GM21447 (cell line): Measurements from ENCODE around the gene RBP3.

Experiments used
- ATAC-seq: cut with Tn5 transposase; IDR thresholded peaks from one replicate; pipeline ENCODE4 v1.9.1; 2021; ENCODE audit not compliant: unreplicated experiment

Gene RBP3

DNA sequence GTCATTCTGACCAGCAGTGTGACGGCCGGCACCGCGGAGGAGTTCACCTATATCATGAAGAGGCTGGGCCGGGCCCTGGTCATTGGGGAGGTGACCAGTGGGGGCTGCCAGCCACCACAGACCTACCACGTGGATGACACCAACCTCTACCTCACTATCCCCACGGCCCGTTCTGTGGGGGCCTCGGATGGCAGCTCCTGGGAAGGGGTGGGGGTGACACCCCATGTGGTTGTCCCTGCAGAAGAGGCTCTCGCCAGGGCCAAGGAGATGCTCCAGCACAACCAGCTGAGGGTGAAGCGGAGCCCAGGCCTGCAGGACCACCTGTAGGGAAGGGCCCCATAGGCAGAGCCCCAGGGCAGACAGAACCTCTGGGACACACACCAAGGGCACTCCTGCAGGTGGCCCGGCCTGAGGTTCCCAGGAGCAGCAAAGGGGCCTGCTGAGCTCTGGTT is 9.0 kb downstream of the RBP3 start:
- ATAC-seq = no peak

GRCh38 chr10:47357911-47358310 is 9.7 kb downstream of the RBP3 start:
- no peak for ATAC-seq

GRCh38 chr10:47358457-47358856 is 10.3 kb downstream of the RBP3 start:
- ATAC-seq = no peak

GRCh38 chr10:47359101-47359500 is 10.9 kb downstream of the RBP3 start:
- ATAC-seq = no peak

DNA sequence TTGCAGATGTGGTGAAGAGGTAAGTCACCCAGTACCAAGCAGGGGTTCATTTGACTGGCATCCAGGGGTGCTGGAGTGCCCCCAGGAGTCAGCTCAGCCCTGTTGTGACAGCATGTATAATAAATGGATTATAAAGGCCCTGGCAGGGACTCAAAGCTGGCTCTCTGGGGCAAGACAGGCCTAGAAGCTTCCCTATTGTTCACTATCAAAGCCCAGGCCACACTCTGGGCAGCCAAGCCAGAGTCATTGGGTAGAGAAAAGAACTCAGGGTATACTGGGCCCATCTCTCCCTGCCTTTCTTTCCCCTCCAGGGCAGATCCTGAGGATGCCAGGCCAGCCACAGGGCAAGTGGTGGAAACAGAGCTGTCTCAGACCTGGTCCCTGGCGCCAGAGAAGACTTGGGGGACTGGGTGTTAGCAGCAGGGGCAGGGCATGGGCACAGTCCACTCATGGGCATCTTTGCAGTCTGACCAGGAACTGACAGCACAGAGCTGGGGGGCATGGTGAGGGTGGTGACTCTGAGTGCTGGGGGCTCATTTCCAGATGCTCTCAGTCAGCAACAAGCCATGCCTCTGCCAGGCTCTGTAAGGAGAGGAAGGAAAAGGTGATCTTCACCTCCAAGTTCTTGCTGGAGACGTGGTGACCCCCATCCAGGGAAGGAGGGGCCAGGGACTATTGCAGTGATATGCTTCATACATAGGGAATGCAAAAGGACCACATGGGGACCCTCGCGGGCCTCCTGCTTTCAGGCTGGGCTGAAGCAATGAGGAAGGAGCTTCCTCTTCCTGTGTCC is 11.7 kb downstream of the RBP3 start:
- ATAC-seq = no peak

GRCh38 chr10:47360419-47361040 is 12.4 kb downstream of the RBP3 start:
- ATAC-seq = no peak

DNA sequence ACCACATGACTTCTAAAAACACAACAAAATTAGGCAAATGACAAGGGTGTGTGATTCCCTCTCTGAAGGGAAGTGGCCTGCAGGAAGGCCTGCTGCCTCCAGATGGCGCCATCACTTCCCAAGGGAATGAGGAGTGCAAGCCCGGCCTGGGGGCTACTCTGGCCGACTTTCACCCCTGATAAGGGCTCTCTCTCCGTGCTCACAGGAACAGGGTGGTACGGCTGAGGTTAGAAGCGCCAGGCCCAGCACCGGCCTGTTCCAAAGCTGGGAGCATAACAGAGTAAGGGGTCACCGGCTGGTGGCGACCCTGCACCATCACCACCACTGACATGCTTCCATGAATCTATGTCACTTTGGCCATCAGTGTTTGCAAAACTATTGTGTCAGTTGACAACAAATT is 13.1 kb downstream of the RBP3 start:
- ATAC-seq = no peak

DNA sequence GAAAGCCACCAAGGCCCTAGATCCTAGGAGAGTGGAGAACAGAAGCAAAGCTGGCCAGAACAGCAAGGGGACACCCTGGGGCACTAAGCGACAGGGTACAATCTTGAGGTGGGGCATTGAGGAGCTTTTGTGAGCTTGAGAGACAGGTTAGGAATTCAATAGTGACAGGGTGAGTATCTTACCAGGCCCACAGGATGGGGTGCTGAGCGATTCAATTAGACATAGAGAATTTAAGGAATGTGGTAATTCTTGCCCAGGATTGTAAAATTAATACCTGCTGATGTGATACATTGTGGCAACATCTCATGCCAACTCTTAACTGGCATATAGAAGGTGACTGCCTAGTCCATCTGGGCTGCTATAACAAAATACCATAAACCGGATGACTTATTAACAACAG is 14.0 kb downstream of the RBP3 start:
- ATAC-seq = no peak

DNA sequence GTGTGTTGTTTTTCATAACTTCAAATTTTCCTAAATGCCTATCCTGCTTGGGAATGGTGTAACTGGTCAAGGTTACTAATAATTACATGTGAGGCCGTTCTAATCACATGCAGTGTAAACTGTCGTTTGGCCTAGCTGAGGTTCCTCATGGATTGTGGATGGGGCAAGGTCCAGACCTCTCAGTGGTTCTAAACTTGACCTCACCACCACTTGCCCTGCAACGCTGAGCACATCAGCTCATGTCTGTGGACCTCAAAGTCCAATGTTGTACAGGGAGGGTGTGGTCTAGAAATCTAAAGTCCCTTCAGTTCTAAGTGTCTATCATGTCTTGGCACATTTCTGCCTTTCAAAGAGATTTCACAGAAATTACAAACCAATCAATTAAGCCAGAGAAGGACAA is 15.6 kb downstream of the RBP3 start:
- ATAC-seq = no peak

DNA sequence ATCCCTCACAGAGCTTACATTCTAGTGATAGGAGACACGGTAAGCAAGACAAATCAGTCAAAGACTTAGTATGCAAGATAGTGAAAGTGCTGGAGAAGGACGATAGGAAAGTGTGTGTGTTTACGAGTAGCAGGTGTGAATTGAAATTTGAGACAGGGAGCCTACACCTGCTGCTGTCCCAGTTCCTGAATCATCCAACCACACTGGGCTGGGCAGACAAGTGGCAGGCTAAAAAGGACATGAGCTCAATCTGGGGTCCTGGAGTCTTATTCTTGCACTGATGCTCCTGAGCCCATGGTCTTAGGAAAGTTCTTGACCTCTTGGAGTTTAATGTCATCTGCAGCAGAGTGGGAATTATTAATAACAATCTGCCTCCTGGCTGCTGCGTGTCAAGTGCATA is 16.2 kb downstream of the RBP3 start:
- no peak for ATAC-seq

DNA sequence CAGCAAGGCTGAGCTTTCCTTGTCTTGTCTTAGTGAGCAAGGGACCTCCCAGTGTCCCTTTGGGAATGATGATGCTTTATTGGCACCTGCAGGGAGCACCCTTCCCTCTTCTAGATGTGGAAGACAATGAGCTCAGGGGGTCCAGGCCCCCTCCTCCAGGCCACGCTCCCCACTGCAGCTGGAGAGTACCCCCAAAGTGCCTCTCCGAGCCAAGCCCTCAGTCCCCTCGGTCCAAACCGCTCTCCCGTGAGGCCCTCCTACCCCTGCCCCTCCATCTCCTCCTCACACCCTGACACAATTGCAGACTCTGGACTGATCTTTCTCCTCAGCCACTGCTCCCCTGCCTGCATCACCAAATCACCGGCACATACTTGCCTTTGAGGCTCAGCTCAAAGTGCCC is 16.7 kb downstream of the RBP3 start:
- no peak for ATAC-seq

DNA sequence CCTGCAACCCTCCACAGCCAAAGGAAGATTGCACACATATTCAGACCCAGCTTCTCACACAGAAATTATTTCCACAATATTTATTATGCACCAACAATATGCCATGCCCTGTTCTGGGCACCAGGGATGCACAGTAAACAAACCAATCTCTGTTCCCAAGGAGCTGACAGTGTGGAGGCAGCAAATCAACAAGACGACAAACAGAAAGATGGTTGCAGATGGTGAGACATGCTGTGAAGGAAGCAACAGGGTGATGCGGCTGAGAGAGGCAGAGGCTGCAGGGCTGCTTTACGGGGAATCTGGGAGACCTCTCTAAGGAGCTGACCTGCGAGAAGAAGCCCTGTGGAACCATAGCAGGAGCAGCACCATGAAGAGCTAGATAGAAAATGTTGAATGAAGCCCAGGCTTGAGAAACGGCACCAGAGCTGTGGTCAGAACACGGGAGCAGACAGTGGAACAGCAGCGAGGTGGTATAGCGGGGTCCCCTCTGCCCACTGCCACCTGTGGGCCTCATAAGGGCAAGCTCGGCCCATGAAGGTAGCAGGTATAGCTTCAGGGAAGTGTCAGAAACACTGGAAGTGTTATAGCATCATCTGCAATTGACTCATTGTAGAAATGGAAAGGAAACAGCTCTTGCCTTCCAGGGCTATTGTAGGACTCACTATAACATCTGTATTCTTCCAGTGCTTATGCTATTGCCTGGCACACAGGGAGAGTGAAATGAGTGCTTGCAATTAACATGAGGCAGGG is 17.4 kb downstream of the RBP3 start:
- ATAC-seq = no peak

- no peak for ATAC-seq
Measured at GRCh38 chr10:47366181-47366631, 18.0 kb downstream of the RBP3 start.

GRCh38 chr10:47366731-47367460 is 18.7 kb downstream of the RBP3 start:
- ATAC-seq = no peak

DNA sequence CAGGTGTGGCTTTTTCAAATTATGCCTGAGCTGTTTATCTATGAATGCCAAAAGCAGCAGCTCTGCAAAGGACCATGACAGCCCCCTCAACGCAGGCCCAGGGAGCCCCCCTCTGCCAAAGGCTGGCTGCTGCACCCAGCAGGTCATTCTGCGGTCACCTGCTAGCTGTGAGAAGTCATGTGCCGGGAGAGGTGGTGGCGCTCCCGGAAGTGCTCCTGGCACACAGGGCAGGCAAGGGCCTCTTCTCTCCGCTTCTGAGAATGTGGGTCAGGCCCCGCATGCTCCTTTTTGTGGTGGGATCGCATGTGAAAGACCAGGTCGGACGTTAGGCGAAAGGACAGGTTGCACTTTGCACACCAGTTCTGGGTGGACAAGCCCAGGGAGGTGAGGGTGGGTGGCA is 19.5 kb downstream of the RBP3 start:
- ATAC-seq = no peak

DNA sequence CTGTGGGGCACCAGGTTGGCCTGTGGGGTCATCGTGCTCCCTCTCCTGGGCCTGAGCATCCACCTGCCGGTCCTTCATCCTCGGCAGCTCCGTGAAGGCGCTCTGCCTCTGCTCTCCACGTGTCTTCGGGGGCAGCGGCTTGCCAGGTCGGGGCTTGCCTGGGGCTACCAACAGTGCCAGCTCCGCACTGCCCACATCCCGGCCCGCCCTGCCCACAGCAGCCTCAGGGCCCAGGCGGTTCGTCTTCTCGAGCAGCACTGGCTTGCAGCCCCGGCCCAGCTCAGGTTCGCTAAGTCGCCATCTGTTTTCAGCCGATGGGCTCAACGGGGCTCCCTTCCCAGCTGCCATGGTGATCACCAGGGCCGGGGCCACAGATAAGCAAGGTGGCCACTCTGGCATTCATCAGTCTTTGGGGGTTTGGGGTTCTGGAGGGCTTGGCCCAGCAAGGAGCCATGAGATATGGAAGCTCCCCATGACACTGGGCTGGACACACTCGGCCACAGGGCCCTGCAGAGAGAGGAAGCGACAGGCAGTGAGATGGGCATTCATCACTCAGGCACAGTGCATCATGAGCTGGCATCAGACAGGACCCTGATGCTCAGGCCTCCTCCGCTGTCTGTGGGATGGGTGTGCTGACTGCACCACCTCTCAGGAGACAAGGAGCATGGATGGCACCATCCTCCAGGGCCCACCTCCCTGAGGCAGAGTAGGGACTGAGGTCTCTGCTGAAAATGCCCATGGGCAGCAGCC is 20.4 kb downstream of the RBP3 start:
- ATAC-seq = no peak

GRCh38 chr10:47369251-47369894 is 21.2 kb downstream of the RBP3 start:
- ATAC-seq = no peak

- ATAC-seq = no peak
Measured at GRCh38 chr10:47370015-47370767, 22.0 kb downstream of the RBP3 start.

DNA sequence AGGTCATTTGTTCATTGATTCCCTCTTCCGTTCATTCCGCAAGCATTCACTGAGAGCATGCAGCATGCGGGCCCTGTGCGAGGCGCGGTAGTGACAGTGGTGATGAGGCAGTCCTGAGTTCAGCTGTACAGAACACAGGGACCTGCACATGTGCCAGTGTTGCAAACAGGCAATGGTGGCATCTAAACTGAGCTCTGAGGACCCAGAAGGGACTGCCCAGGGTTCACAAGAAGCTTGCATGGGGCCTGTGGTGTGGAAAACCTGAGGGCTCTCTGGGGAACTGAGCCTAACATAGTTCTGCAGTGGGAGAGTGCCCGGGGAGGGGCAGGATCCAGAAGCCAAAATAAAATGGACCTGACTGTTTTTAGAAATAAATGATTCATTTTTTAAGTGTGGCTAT is 22.7 kb downstream of the RBP3 start:
- ATAC-seq = no peak
